Brain pericyte (primary cell): ENCODE results near the gene TIAM1.

Source experiments
- DNase-seq: peaks from one replicate; pipeline ENCODE4 v3.0.0-alpha.2; 2012; ENCODE audit warnings: low read depth, low spot score

TIAM1 gene

DNA sequence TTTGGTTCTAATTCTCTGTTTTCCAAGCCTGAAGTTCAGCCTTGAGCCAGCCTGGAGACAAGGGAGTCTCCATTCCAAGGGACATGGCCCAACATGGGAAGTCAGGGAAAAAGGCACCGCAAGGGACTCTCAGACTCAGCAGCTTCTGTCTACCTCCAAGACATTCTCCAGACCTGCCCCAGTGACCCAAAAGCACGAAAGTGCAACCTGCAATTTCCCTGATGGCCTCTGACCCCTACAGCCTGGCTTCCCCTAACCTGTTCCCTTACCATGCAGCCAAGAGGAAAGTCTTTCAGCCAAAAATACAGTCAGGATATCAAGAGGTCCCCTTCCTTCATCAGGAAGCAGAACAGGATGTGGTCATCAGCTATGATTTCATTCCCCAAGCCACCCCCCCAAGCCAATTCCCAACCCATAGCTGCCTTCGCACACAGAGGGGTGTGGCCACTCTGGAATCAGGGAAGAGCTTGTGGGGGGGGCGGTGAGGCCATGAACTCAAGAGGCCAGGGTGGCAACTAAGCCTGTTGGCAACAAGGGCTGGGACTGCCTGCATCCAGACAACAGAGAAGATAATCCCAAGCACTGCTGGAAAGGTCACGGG, 59.2 kb downstream of the TIAM1 start:
- DNase-seq, result no peak

DNA sequence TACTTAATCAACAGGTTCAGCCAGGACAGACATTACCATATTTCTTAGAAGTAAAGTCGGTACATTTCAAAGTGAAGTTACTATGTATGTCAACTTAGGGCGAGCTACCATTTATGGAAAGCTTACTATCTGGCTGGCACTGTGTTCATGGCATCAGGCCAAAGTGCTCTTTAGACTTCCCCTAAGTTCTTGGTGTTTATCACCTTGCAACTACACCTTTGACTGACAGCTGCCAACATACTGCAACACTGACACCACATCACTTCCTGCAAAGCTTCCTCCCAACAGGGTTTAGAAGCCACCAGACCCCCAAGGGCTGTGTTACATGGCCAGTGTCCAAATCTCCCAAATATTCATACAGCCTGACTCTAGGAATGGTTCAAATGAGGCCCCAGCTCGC, 61.0 kb downstream of the TIAM1 start:
- no peak for DNase-seq

DNA sequence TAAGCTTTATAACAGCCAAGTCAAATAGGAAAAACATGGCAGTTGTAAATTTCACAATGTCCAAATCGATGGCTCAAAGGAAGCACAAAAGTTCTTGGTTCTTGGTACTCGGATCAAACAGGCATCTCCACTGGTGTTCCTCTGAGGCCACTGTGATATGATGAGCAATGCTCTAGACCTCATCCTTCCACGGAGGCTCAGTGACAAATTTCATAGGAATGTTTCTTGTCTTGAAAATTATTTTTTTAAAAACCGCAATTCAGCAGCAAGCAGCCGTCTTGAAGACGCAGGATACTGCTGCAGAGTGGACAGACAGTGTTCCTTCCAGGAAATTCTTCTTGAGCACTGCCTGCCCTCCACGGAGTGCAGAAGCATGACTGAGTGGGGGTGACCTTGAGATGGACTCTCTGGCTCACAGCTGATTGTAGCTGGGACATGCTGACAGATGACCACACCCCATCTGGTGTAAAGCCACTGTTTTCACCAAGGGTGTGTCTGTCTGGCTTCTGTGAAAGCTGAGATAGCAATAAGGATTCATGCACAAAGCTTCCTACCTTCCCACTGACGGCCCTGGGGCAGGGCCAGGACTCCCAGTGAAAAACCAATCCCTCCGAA, 61.9 kb downstream of the TIAM1 start:
- peak; percentile 59 for DNase-seq

DNA sequence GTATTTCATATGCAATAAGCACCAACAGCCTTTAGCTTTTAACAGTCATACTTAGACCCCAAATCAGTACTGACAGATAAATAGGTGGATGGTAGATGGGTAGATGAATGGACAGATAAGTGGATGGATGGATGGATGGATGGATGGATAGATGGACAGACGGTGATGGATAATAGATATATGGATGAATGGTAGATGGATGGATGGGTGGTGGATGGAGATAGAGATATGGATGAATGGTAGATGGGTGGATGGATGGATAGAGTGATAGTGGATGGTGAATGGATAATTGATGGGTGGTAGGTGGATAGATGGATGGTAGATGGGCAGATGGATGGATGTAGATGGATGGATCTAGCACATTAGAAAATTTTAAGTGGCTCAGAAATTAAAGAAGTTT, 62.5 kb downstream of the TIAM1 start:
- DNase-seq, result no peak

DNA sequence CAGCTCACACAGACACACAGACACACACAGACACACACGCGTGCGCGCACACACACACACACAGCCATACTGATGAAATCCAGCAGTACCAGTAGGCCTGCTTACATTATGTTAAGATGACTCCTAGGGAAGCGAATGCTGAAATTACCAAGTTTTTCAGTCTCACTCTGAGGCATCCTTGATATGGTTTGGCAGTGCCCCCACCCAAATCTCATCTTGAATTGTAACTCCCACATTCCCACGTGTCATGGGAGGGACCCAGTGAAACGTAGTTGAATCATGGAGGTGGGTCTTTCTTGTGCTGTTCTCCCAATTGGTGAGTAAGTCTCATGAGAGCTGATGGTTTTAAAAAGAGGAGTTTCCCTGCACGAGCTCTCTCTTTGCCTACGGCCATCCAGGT, 64.1 kb downstream of the TIAM1 start:
- no peak for DNase-seq

DNA sequence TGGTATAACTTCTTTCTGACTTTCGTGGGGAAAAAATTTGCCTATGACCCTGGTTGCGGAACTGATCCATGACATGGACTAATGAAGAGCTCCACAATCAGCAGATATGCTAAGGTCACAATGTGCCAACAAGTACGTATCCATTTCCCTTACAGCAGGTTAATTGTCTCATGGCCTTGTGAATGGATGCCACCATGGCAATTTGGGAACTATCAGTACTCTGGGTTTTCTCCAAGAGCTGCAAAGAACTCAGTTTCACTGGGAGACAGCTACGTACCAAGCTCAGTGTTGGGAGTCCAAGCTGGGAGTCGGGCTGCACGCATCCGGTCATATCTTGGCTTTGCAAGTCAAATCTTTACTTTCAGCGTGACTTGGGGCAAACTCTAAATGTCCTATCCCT, 64.8 kb downstream of the TIAM1 start:
- no peak for DNase-seq

DNA sequence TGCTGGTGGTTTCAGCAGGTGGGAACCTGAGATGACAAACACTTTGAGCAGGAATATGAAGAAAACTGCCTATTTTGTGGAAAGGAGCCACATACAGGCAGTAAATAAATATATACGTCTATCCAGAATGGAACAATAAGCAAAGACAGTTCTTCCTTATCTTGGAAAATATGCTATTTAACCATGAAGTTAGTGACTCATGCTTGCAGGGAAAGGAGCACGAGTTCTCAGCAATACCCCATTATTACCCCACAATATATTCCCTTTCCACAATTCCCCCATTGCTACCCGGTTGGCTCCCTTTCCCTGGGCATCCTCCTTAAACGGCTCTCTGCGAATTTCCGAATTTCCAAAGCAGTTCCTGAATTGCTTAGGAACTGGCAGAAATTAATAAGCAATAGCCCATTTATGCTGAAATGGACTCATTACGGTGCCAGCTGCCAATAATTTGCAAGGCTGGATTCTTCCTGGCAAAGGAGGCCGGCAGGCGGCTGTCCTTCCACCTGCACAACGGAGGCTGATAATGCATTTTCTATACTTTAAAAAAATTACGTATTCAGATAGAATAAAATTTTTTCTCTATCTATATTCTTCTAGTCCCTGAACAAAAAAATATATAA, 65.4 kb downstream of the TIAM1 start:
- DNase-seq, result no peak

DNA sequence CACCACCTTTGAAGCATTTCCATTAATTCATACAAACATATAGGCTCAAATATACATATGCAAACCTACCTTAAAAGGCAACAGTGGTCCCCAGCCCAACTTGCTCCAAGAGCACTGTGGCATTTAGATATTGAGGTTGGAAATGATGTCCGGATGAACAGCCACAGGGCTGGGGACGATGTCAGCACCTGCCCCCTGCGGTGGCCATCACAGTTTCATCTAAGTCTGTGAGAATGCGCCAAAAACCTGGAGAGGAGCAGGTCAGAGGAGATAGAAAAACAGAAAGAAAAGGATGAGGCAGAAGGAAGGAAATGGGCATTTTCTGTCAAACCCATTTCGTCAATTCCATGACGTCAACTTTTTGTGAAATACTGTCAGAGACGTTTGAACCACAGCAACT, 67.4 kb downstream of the TIAM1 start:
- DNase-seq, result no peak

DNA sequence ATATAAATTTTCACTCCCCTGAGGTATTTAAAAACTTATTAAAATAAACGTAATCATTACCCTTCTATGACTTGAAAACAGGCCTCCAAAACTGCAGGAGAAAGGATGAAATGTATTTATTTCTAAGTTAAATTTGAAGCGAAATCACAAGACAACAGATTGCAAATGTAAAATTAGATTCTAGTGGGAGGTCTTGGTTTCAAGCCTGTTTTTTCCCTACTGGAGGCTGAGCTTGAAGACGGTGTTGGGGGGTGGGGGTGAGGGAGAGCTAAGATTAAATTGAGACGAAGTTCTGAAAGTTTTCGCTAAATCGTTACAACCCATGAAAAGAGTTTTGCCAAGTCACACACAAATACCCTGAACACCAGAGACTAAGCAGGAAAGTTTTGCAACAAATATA, 68.2 kb downstream of the TIAM1 start:
- no peak for DNase-seq

DNA sequence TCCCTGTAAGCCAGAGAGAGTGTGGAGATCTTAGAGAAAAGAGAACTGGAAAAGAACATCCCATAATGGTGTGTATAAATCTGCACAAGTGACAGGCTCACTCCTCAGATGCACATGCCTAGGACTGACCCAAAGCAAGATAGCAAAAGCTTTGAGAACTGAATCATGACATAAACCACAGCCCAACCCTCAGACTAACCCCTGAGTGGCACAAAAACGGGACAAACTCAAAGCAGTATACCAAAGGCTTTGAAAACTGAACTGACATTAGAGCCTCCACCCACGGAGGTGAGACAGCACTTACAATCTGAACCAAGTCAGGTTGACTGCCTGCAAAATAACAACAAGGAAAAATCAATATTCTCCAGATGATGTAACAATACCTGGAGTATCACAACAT, 70.8 kb downstream of the TIAM1 start:
- DNase-seq, result no peak

DNA sequence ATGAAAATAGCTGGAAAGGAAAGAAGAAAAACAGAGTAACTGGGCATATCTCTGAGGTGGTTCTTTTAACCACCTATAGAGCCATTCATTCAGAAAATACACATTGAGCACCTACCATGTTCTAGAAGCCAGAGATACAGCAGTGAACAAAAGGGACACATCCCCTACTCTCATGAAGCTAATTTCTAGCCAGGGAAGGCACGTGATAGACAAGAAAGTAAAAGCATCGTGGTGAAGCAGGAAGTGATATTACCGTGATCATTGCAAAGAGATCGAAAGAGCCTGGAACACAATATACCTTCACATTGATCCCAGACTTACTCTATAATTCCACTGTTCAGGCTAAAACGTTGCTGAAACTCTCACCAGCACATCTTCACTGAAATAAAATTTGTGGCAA, 76.0 kb downstream of the TIAM1 start:
- no peak for DNase-seq

DNA sequence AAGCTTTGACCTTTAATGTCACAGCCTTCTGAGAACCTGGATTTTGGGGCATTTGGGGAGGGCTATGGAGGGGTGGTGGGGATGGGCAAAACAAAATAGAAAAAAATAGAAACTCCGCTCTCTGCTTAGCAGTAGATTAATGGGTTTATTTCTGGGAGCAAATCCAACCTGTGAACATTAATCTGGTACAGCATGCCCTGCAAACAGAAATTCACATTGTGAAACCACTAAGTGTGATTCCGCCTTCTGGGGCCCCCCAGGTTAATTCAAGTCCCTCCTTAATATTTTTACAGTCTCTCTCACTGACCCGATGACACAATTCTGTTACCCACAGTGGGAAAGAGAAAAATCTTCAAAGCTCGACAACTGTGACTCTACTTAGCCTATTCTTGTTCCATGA, 76.4 kb downstream of the TIAM1 start:
- no peak for DNase-seq

DNA sequence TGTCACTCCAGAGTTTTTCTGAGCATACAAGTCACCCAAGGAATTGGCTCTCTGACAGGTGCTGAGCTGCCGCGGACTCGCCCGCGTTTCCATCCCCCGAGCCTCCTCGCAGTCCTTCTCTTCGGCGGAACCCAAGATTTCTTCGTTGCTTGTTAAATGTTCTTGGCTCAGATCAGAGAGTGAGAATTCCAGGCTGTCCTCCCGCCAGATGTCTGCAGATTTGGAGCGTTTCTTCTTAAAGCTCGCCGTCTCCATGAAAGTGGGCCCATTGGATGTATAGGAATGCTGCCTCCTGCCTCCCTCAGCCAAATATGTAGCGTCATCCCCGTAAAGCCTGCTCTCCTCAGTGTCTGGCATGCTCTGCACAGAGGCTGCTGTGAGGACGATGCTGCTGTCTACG, 77.8 kb downstream of the TIAM1 start:
- no peak for DNase-seq

DNA sequence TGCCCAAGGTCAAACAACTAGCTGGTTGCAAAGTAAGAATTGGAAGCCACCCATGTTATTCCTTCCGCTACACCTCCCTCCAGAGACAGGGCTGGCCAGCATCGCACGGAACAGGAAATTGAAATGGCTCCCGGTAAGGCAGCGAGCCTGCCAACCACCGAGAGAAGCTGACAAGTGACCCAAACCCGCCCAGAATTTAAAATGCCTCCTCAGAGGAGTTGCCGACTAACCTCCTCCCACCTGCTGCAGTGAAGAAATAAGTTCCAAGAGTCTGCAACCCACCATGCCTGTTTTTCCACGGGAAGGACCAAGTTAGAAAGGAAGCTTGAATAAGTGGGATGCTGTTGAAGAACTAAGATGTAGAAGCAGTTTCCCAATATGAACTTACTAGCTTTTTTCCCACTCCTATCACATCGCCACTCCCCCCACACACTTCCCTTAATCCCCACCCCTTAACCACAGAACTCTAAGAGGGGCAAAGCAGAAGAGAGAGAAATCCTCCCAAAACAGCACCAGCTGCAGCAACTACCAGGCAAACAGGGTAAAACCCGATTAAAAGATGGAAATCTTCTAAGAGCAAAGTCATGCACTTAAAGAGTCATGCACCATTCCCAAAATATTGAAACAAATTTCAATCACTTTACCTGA, 78.6 kb downstream of the TIAM1 start:
- no peak for DNase-seq

DNA sequence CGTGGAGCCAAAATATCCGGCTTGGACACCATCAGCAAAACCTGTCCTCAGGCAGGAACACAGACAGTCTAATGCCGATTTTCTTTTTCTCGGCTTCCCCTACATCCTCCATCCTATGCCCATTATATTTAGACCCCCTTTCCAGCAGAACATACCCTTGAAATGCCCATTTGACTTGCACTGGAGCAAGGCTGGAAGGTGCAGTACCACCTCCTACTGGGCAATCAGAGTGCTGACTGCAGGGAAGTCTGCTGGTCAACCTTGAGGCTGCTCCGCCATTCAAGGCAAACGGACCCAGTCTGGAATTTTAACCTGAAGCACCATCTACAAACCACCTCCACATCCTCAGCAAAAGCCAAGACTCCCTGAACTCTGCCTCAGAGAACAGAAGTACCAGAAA, 79.5 kb downstream of the TIAM1 start:
- DNase-seq, result no peak

DNA sequence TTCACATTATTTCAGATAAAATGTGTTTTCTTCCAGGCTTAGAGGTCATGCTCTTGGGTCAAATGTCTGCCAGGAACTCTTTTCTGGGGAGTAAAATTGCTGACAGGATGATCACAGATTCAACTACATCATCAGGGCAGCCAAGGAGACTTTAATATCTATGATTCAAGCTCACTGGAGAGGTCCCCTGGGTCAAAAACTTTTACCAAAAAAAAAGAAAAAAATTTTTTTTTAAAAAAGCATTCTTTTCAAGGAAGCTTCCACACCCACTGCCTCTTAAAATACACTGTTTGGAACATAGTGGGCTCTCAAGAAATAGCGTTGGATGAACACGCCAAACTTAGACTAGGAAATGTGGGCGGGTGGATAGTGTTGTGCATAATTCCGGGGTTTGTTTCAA, 81.3 kb downstream of the TIAM1 start:
- DNase-seq, result no peak

DNA sequence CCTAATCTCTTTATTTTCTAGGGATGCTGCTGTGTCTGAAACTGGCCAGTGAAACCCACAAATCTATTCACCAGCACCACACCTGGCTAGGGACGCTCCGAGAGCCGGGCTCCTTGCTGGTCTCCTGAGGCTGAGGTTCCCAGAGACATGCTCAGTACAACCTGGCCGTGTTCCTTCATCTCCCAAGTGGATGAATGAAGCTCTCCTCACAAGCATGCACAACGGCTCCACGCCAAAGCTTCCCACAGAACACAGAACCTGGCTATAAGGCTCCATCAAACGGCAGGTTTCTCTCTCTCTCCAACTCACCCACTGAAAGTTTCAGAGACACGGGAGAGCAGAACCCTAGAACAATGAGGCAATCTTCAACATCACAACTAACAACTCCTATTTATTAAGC, 82.3 kb downstream of the TIAM1 start:
- DNase-seq, result no peak

DNA sequence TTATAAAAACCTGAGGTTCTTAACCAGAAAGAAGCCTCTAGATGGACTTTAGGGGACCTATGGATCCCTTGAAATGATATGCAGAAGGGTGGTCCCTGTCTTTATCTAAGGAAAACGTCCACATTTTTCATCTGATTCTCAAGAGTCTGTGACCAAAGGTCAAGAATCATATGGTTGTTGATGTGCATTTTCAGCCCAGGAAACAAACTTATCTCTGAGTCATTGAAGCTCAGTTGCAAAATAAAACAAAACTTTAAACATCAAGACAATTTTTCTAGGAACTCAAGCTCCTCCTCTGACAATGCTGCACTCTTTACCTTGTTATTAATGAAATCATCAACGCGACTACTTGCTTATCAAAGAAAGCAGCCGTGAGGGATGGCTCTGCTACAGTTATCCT, 83.3 kb downstream of the TIAM1 start:
- no peak for DNase-seq

DNA sequence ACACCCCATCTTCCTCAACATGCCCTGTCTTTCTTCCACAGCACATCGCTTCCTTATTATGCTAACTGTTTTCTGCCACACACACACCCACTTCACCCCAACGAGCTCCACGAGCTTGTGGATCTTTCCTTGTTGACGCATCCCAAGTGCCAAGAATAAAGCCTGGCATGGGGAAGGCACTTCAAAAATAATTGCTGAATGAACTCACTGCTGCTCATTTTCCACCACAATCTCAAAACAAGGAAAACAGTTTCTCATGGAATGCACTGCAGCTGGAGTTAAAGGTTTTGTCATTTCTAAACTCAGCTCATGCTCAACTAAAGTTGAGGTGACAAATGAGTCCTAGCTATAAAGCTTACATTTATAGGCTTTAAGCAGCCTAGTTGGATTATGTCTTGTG, 86.0 kb downstream of the TIAM1 start:
- no peak for DNase-seq

DNA sequence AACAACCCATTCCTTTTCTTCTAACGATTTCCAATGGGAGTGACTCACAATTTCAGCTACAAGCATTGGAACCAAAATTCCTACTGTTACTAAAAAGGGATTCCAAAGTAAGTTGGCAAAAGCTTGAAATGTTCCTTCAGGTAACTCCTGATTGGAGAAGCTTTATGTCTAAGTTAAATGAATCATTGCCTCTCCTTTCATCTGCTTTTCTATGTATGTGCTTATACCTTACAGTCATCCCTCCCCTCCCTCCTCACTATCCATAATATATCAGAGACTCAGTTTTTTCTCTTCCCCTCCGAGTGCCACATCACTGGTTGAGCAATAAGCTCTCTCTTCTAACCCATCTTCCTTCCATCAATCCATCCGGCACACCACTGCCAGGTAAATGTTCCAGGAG, 86.8 kb downstream of the TIAM1 start:
- no peak for DNase-seq

DNA sequence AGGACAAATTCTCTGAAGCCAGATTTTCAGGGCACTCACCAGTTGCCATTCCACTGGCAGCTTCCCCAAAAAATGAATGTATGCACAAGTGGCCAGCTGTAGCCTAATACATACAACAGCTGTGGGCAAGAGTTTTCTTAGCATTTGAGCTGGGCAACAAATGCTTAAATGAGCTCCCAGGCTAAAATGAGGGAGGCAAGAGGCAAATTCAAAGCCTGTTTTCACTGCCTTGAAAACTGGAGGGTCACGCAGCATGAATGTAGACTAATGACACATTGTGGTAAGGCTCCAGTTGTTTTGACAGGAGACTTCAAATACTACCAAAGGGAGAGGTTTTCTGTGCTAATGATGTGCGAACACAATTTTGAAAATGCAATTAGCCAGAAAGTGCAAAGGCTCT, 88.2 kb downstream of the TIAM1 start:
- no peak for DNase-seq

DNA sequence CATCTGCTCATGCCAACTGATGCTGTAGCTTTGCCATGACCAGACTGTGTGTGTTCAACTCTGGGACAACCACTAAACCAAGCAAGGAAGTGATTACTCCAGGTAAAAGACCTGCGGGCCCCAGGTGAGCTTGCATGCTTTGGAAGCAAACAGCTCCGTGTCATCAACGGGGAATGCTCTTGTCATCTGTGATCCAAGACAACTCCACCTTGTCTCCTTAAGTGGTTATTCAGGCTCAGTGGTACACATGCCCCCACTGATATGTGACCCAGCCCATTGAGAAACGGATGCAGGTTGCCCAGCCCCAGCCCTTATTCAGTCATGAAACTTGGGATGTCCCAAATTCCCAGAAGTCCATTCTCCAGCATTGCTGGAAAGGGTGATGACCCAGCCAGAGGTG, 89.0 kb downstream of the TIAM1 start:
- DNase-seq, result no peak

DNA sequence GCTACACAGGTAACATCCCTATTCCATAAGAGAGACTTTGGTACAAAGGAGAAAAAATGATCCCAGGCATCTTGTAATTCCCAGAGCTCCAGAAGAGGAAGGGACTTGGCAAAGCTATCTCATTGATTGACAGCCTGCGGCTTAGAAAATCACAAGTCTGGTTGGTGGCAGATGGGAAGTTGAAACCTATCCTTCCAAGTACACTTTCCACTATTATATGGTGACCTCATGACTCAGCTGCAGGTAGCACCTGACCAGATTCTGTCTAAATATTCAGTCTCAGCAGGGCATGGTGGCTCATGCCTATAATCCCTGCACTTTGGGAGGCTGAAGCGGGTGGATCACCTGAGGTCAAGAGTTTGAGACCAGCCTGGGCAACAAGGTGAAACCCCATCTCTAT, 89.9 kb downstream of the TIAM1 start:
- no peak for DNase-seq
